Left ventricle myocardium superior (tissue), 1 donor: Measurements from ENCODE around the gene INPP4A. TPM values are rescaled to one million over a fixed set of nuclear protein-coding genes. Genes with fewer than 3 reads are reported as not detected.
A peak's percentile ranks its signal among the peaks of the same experiment; 100 is the strongest.

ENCODE experiments used
- ATAC-seq: fragments of 200-7000 bp; cut with Tn5 transposase; one replicate; pipeline ENCODE4 v1.9.1; 2020; ENCODE audit warnings: mild to moderate bottlenecking, moderate library complexity
- DNase-seq: peaks from one replicate; pipeline ENCODE4 v3.0.0-alpha.2; 2020
- intact Hi-C: fragments of 100-400 bp; cut with micrococcal nuclease; formaldehyde crosslinking; loops from one replicate; pipeline ENCODE4 v1.11.0; 2022
- total RNA-seq: library from RNA; stranded (reverse); fragmentation: NEBNext Ultra II Directional; extraction: Animal tissue kit (Norgen Biotek cat#: 25700); gene quantifications from one replicate; pipeline ENCODE4 v1.2.1, GENCODE V29; 2021
- donor health status: DM: no; HTN: yes; CAD: no; lungs with severe emphysema.

Gene INPP4A
- total RNA-seq, 1 donor from 2014 or later, result 16.3 TPM

DNA sequence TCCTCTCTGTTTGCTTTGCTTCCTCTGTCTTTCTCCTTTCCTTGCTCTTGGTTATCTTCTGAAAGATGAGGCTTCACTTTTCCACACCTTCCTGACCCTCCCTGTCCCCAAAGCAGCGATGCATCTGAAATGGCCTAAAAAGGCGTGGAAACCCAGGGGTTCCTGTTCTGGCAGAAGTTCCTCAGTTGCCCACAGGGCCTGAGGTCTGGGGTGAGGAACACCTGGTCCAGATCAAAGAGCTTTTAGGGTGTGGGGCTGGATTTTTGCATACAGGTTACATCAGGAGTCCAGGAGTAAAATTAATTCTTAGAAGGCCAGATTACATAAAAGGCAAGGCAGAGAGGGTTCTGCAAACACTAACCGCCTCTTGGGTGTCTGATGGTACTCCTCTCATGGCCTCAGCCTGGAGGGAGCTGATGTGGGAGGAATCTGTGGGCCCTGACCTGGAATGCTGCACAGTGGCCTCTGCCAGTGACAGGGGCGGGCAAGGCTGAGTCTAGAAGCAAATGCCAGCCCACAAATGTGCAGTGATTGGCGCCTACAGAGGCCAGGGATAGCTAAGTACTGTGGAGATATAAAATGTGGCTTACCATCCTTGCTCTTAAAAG, 41.8 kb downstream of the INPP4A start:
- intact Hi-C loops, result no loop called here
- peak; percentile 12 for ATAC-seq
- no peak for DNase-seq

GRCh38 chr2:98487101-98487805, 42.6 kb downstream of the INPP4A start:
- no peak for ATAC-seq
- no peak for DNase-seq
- intact Hi-C loops, result no loop called here

DNA sequence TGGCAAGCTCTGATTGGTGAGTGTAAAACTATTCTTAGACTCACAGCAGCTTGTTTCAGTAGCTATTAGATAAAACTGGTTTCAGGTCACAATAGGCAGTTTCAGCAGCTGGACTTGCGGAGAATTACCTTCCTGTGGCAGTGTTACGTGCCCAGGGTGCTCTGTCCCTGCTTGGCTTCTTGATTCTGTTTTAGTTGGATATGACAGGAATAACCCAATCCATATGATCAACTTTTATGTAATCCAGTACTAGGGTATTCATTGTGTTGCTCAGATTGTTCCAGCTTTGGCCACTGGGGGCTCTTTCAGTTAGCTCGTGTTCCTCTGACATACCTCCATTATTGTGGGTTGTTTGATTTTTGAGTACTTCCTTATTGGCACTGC, 43.1 kb downstream of the INPP4A start:
- intact Hi-C loops, result no loop called here
- DNase-seq (no peak), ATAC-seq (peak; percentile 20)

DNA sequence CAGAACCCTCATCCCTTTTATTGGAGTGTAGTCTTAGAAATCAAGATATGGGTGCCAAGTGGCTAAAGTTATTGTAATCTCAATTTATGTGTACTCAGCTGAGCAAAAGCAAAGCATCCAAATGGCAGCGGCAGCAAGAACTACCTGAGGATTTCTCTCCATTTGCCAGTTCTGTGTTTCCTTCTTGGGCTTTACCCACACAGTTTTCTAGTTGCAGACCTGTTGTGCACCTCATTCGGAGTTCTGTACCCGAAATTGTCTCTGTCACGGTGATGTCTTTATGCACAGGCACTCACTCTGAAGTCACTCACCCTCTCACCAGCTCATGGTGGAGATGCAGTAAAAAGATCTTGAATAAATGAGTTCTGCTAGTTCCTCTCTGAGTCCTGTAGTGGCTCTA, 43.6 kb downstream of the INPP4A start:
- intact Hi-C loops, result no loop called here
- DNase-seq (no peak), ATAC-seq (no peak)

DNA sequence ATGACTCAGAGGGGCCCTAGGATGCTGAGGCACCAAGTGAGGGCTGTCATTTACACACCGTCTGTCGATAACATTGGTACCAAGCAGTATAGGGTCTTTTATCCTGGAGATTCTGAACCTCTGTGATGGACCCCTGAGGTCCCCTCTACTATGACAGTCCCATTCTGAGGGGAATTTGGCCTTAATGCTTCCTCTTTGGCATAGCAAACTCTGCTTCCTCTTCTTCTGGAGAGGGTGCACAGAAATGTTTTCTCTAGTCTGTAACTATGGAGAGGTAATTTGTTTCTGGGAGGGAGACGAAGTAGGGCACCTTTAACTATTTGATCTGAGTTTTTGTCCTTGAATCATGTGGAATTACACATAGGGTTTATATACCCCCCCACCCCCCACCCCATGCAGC, 44.8 kb downstream of the INPP4A start:
- DNase-seq (no peak), ATAC-seq (no peak)
- intact Hi-C loops, result no loop called here

GRCh38 chr2:98489971-98490962, 45.6 kb downstream of the INPP4A start:
- DNase-seq (no peak), ATAC-seq (no peak)
- intact Hi-C loops, result no loop called here

DNA sequence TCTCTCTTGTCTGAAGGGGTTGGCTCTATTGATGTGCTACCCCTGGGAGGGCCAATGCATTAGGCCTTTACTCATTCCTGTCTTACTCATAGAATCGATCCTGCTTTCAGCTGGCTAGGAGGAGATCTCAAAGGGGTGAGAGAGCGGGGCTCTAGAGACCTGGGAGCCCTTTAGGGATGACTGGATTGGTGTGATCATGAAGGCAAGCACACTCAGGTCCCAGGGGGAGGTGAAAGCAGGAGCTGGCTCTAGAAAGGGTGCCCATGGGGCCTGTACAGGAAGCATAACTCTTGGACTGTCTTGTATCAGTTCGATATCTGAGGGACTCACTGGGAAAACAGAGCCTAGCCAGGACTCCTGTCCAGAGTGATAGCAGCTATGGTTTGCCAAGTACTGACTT, 47.8 kb downstream of the INPP4A start:
- ATAC-seq (peak; percentile 23), DNase-seq (no peak)
- intact Hi-C loops, result no loop called here

DNA sequence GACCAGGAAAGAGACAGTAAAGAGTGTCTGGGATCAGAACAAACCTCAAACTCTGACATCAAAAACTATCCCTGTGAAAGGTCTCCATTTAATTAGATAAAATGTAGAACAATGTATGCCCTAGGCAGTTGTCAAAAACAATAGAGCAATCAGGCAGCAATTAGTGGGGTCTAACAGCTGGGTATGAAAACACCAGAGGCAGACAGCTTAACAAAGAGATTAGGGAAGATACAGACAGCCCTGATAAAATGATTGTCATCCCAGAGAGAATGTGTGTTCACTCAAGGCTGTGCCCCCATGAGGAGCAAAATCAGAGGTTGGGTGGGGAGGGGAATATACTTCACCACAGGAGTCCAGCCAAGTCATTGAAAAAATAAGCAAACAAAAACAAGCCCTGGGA, 50.0 kb downstream of the INPP4A start:
- no peak for DNase-seq
- intact Hi-C loops, result no loop called here

GRCh38 chr2:98496750-98497493, 52.3 kb downstream of the INPP4A start:
- intact Hi-C loops, result no loop called here
- ATAC-seq, result peak; percentile 79
- DNase-seq, result no peak

More for the DNA sequence above, 50.0 kb downstream of the INPP4A start:
- ATAC-seq, result no peak

DNA sequence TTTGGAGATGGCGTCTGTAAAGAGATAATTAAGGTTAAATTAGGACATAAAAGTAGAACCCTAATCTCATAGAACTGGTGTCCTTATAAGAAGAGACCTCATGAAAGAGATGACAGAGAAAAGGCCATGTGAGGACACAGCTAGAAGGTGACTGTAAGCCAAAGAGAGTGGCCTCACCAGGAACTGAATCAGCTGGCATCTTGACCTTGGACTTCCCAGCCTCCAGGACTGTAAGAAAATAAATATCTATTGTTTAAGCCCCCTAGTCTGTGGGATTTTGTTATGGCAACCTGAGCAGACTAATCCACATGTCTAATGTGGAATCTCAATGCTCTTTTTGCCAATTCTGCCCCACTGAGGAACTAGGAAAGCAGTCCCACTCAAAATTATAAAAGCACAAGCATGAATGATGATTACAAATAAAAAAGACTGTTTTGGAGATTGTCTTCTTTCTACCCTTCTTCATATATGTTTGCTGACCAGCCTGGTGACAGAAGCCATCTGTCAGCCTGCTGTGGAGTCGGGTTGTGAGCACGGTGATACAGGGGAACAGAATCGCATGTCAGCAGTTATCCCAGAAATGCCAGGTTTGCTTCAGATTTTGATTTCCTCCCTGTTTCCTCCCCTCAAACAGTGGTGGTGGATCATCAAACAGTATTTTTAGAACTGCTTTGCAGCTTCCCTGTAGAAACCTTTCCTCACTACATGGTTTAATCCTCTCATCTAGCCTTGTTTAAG, 54.2 kb downstream of the INPP4A start:
- intact Hi-C loops, result no loop called here

DNA sequence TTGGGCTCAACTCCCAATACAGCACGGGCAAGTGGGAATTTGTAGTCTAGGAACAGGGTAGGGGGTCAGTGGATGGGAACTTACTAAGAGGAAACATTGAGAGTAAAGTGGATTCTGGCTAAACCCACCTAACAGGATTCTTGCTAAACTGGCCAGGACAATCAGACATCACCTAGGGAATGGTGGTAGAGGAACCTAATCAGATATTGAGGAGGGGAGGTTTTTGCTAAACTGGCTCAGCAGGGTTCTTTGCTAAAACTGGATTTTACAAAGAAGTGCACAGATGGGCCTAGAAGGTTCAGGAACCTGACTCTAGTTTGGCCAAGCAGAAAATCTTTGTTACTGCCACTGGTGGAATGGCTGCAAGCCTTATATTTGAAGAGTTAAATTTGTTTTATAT, 55.9 kb downstream of the INPP4A start:
- DNase-seq (no peak), ATAC-seq (no peak)
- intact Hi-C loops, result no loop called here

More for the DNA sequence above, 54.2 kb downstream of the INPP4A start:
- ATAC-seq, result no peak
- no peak for DNase-seq

DNA sequence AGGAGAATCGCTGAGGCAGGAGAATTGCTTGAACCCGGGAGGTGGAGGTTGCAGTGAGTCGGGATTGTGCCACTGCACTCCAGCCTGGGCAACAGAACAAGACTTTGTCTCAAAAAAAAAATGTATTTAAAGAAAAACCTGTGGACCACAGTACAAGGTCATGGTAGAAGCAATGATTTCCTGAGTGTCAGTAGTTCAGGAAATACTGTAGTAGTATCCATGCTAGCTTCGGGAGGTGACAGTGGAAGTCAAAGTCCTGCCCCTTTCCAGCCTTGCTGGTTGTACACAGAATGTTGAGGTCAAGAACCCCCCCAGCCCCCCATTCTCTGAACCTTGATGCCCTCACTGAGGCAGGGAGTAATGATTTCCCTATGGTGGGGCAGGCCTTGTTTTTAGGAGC, 56.6 kb downstream of the INPP4A start:
- DNase-seq, result no peak
- ATAC-seq, result no peak
- intact Hi-C loops, result no loop called here

- no peak for ATAC-seq
- intact Hi-C loops, result no loop called here
- DNase-seq, result no peak
Measured at GRCh38 chr2:98501876-98502275, 57.2 kb downstream of the INPP4A start.

DNA sequence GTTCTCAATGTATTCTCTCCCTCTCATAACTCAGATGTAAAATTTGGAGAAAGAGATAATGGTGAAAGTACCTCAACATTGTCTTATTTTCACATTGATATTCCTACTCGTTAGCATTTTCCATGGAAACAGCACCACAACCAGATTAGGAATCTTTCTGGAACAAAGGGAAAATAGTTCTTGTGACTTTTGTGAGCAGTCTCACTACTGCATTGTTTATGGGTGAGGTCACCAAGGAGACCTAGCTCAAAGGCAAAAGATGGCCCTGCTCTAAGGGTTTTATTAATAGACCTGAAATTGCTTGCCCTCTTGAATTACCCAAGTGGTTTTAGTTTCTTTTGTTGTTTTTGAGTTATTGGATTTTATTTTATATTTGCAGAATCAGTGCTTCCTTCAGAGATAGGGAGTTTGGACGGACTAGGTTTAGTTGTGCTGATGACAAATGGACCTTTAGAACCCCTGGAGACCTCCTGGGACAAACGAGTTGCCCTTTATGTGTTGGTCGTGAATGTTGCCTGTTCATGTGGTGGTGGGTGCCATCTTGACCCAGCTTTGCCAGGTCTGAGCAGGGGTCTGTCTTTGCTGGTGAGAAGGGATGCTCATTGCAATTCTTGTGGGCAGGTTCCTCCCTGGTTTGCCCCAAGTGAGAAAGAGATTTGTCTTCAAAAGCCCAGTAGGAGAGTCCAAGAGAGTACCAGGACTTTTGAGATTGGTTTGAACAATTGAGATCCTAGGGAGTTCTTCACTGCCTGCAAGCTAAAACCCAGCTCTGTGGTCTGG, 58.1 kb downstream of the INPP4A start:
- intact Hi-C loops, result no loop called here
- no peak for ATAC-seq
- no peak for DNase-seq

- intact Hi-C loops, result no loop called here
- DNase-seq (no peak), ATAC-seq (no peak)
Measured at GRCh38 chr2:98503481-98504105, 58.9 kb downstream of the INPP4A start.

- intact Hi-C loops, result no loop called here
Measured at GRCh38 chr2:98504381-98505109, 59.9 kb downstream of the INPP4A start.

DNA sequence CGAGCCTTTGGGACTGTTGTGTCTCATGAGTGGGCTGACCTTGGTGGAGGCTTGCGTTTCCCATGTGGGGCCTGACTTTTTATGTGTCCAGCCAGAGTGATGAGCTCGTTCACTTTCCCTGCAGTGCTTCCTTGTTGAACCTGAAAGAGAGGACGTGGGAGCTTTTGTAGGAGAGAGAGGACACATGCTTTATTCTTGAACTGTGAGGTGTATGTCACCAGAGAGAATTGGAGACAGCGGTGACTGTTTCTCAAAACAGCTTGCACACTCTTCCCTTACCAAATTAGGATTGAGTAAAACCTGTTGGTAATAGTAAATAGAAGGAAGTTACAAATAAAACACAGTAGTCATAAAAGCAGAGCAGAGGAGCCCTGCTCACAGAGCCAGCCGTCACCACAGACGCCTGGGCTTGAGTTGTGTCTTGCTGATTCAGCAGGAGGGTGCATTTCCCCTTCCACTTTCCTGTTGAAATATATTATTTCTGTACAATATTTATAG, 60.7 kb downstream of the INPP4A start:
- intact Hi-C loops, result no loop called here
- DNase-seq (peak; percentile 52), ATAC-seq (peak; percentile 9)

More at GRCh38 chr2:98504381-98505109, 59.9 kb downstream of the INPP4A start:
- ATAC-seq (peak; percentile 33), DNase-seq (no peak)
